H1 (cell line): ENCODE results near the gene FAM184B. TPM values are rescaled to one million over a fixed set of nuclear protein-coding genes. Genes with fewer than 3 reads are reported as not detected.

Experiments used
- CBX8 ChIP-seq: fragments of 300-800, 300-1000 bp; sonication (generic); IDR thresholded peaks from 2 replicates; pipeline ENCODE4 v1.7.1; 2016; ENCODE audit warnings: low read depth, low read length, borderline replicate concordance
- CTBP2 ChIP-seq: IDR thresholded peaks from 2 replicates; pipeline ENCODE4 v1.7.0; 2011; ENCODE audit warnings: borderline replicate concordance, mild to moderate bottlenecking, moderate library complexity, mixed read lengths, low read length; ENCODE audit not compliant: insufficient read depth, insufficient read length
- HDAC2 ChIP-seq, 2 experiments: fragments of 300-600 bp in 1 of 2; sonication (generic) in 1 of 2; IDR thresholded peaks; 2 replicates each; pipeline ENCODE4 v1.6.1; 2011 to 2012; ENCODE audit warnings: low read depth in 2 of 2, low read length in 2 of 2, mild to moderate bottlenecking in 2 of 2, moderate library complexity in 2 of 2, borderline replicate concordance in 1 of 2, inconsistent platforms in 1 of 2
- POLR2A ChIP-seq, 2 experiments: IDR thresholded peaks; 1 replicate in 1 of 2; 2 replicates in 1 of 2; pipeline ENCODE4 v1.6.1; 2011; ENCODE audit warnings: low read depth in 2 of 2, low read length in 2 of 2, mild to moderate bottlenecking in 2 of 2; ENCODE audit errors: control extremely low read depth in 1 of 2
- POU5F1 ChIP-seq: IDR thresholded peaks from 2 replicates; pipeline ENCODE4 v1.6.1; 2011; ENCODE audit warnings: low read depth, mild to moderate bottlenecking, low read length, moderate library complexity
- SAP30 ChIP-seq: fragments of 300-600 bp; sonication (generic); IDR thresholded peaks from 2 replicates; pipeline ENCODE4 v1.7.1; 2012; ENCODE audit warnings: low read length, moderate library complexity, mild to moderate bottlenecking, inconsistent platforms; ENCODE audit not compliant: insufficient read depth, insufficient replicate concordance
- SIN3A ChIP-seq, 2 experiments: IDR thresholded peaks in 1 of 2; conservative IDR thresholded peaks in 1 of 2; 2 replicates each; pipeline ENCODE4 v1.6.1; 2011 to 2012; ENCODE audit warnings: low read length in 2 of 2, improper control_type of control experiment in 1 of 2, low read depth in 1 of 2, mild to moderate bottlenecking in 1 of 2
- SIX5 ChIP-seq: IDR thresholded peaks from 2 replicates; pipeline ENCODE4 v1.6.1; 2011; ENCODE audit warnings: mild to moderate bottlenecking, low read depth, low read length
- SP1 ChIP-seq: IDR thresholded peaks from 2 replicates; pipeline ENCODE4 v1.6.1; 2011; ENCODE audit warnings: low read depth, low read length
- polyA plus RNA-seq, 7 experiments: library from polyadenylated mRNA; depleted of rRNA in 3 of 7; stranded (reverse) in 5 of 7; unstranded in 2 of 7; fragments of >200 nt in 5 of 7; fragments of 200-250 nt in 2 of 7; gene quantifications; 1 replicate in 5 of 7; 2 replicates in 1 of 7; 4 replicates in 1 of 7; pipeline versions ENCODE4 v1.2.1 to v1.2.3, GENCODE V29; 2011 to 2013; ENCODE audit warnings: missing spikeins in 2 of 7, mixed read lengths in 2 of 7
- total RNA-seq: library from RNA; stranded (reverse); fragmentation: NEBNext Ultra II Directional; extraction: Animal tissue kit (Norgen Biotek cat#: 25700); gene quantifications from 2 replicates; pipeline ENCODE4 v1.2.1, GENCODE V29; 2021

FAM184B gene
- total and polyA plus RNA-seq, 2 of the 8 experiments (the other 6 are each of a cell fraction or from before 2014, with no cell fraction given): 0.05 to 0.39 TPM

- TF ChIP-seq SIX5: no peak
- TF ChIP-seq SP1: 0 out of 2 replicates have a peak, but pooled peaks have one; percentile 26
- peak; percentile 71 to 80; a peak in 2 of 4 replicates for TF ChIP-seq HDAC2 (IDR thresholded peaks at IDR 0.05; ENCODE audit: borderline replicate concordance in 1 of 2, low read depth in 2 of 2, low read length in 2 of 2)
- no peak for TF ChIP-seq POU5F1
- peak; percentile 79 for TF ChIP-seq SAP30
- no peak for TF ChIP-seq CTBP2
- TF ChIP-seq CBX8: no peak
- peak; percentile 97 to 98 for TF ChIP-seq POLR2A (IDR thresholded peaks at IDR 0.05; ENCODE audit: control extremely low read depth in 1 of 2, low read depth in 2 of 2, low read length in 2 of 2)
- TF ChIP-seq SIN3A (conservative IDR thresholded peaks at IDR 0.05 in 1 of 2, IDR thresholded peaks at IDR 0.05 in 1 of 2; ENCODE audit: low read depth in 1 of 2, low read length in 2 of 2): peak; percentile 90 to 93
Measured at GRCh38 chr4:17810260-17811077, 29.0 kb upstream of the FAM184B start, which contains the start of the genes DCAF16 and NCAPG (continued).
